Mesothelial cell of epicardium (in vitro differentiated cells): ENCODE measurements around the gene LRP1-AS. TPM values are rescaled to one million over a fixed set of nuclear protein-coding genes. Genes with fewer than 3 reads are reported as not detected.

ENCODE experiments used
- DNase-seq, 2 experiments: peaks; one replicate each; pipeline ENCODE4 v3.0.0; 2021; ENCODE audit warnings: low spot score in 2 of 2; ENCODE audit not compliant: unreplicated experiment in 2 of 2
- H3K27ac Mint-ChIP-seq: 2 replicates; pipeline ENCODE4 v1.8.0; 2021; ENCODE audit warnings: mixed read lengths
- H3K27me3 Mint-ChIP-seq: 2 replicates; pipeline ENCODE4 v1.8.0; 2021; ENCODE audit warnings: low read depth, mixed read lengths
- H3K36me3 Mint-ChIP-seq: 2 replicates; pipeline ENCODE4 v1.8.0; 2021; ENCODE audit warnings: mixed read lengths
- H3K4me1 Mint-ChIP-seq: 2 replicates; pipeline ENCODE4 v1.8.0; 2021; ENCODE audit warnings: mixed read lengths
- H3K4me3 Mint-ChIP-seq: 2 replicates; pipeline ENCODE4 v1.8.0; 2021; ENCODE audit warnings: mild to moderate bottlenecking, moderate library complexity, mixed read lengths
- H3K9me3 Mint-ChIP-seq: 2 replicates; pipeline ENCODE4 v1.8.0; 2021; ENCODE audit warnings: mixed read lengths
- microRNA-seq: library from miRNA; unstranded; fragments of <30 nt; microRNA quantifications from one replicate; pipeline ENCODE4 v1.2.0, GENCODE V29; 2021; ENCODE audit warnings: inconsistent platforms, mixed read lengths
- total RNA-seq: library from RNA; stranded (reverse); gene quantifications from 3 replicates; pipeline ENCODE4 v1.2.1, GENCODE V29; 2021
- TF ChIP-seq, protein P1 (sequence below): fragments of 200-600 bp; sonication (generic); IDR thresholded peaks from one replicate; pipeline ENCODE4 v1.5.0; 2021; ENCODE audit warnings: antibody characterized with exemption; ENCODE audit not compliant: unreplicated experiment

The LRP1-AS gene
- total RNA-seq, 1 donor from 2014 or later = not detected

DNA sequence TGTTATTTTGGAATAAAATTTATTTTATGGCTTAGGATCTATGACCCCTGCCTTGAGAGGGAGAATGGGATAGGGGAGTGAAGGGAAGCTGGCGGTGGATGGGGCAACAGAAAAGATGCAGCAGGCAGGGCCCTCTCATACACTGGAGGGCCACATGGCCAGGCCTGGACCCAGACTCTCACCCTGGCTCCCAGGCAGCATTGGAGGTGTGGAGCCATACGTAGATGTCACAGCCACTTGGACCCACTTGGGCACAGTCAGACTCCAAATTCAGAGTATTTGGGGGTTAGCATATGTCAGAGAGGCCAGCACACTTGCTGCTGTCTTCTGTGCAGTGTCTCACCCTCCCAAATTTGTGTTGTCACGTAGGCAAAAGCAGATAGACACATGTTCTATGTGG is 52.0 kb downstream of the LRP1-AS start:
- peaks cover 57% of the 10 kb centered on the region for H3K4me1 Mint-ChIP-seq
- H3K36me3 Mint-ChIP-seq = peaks cover 34% of the 10 kb centered on the region
- DNase-seq = no peak
- no peaks in the 10 kb centered on the region for H3K9me3 Mint-ChIP-seq
- no peak overlapping the region for H3K4me3 Mint-ChIP-seq
- no peaks in the 10 kb centered on the region for H3K27me3 Mint-ChIP-seq
- TF ChIP-seq, protein P1, sequence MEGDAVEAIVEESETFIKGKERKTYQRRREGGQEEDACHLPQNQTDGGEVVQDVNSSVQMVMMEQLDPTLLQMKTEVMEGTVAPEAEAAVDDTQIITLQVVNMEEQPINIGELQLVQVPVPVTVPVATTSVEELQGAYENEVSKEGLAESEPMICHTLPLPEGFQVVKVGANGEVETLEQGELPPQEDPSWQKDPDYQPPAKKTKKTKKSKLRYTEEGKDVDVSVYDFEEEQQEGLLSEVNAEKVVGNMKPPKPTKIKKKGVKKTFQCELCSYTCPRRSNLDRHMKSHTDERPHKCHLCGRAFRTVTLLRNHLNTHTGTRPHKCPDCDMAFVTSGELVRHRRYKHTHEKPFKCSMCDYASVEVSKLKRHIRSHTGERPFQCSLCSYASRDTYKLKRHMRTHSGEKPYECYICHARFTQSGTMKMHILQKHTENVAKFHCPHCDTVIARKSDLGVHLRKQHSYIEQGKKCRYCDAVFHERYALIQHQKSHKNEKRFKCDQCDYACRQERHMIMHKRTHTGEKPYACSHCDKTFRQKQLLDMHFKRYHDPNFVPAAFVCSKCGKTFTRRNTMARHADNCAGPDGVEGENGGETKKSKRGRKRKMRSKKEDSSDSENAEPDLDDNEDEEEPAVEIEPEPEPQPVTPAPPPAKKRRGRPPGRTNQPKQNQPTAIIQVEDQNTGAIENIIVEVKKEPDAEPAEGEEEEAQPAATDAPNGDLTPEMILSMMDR = no peak
- peak overlapping the region; percentile 95 for H3K27ac Mint-ChIP-seq

Small RNAs within 50 kb of the gene (microRNA-seq; reads per million reads assigned to microRNA genes)
- gene MIR1228 = 18.8 reads per million, percentile 42 among the genes with 10 or more reads in this experiment

Other genes with a start within 250 kb of the LRP1-AS start
- gene SDR9C7, start 213.2 kb downstream of the LRP1-AS start, total RNA-seq = 0.20 to 0.40 TPM (median 0.29 TPM) in 3 replicates
- gene RDH16, start 190.0 kb downstream of the LRP1-AS start, total RNA-seq = 1.00 to 1.3 TPM (median 1.1 TPM) in 3 replicates
- 19.1 to 19.6 TPM (median 19.2 TPM) in 3 replicates for gene ZBTB39, start 141.1 kb downstream of the LRP1-AS start, total RNA-seq
- gene TAC3, start 131.1 kb downstream of the LRP1-AS start, total RNA-seq = 0.31 to 0.47 TPM in 2 of 3 replicates, not detected in the other
- 0.22 to 0.59 TPM (median 0.27 TPM) in 3 replicates for gene MYO1A, start 97.5 kb downstream of the LRP1-AS start, total RNA-seq
- 19.7 to 23.2 TPM (median 21.8 TPM) in 3 replicates for gene NEMP1, start 68.8 kb downstream of the LRP1-AS start, total RNA-seq
- gene NAB2, start 58.5 kb downstream of the LRP1-AS start, total RNA-seq = 52.7 to 53.7 TPM (median 52.9 TPM) in 3 replicates
- gene STAT6, start 36.3 kb downstream of the LRP1-AS start, total RNA-seq = 151 to 167 TPM (median 160 TPM) in 3 replicates
- 229 to 253 TPM (median 243 TPM) in 3 replicates for gene LRP1, start 19.1 kb downstream of the LRP1-AS start, total RNA-seq
- 3.3 to 3.8 TPM (median 3.6 TPM) in 3 replicates for gene NXPH4, start 69.2 kb upstream of the LRP1-AS start, total RNA-seq
- 78.7 to 83.7 TPM (median 78.8 TPM) in 3 replicates for gene SHMT2, start 82.1 kb upstream of the LRP1-AS start, total RNA-seq
- gene STAC3, start 103.6 kb upstream of the LRP1-AS start, total RNA-seq = 9.8 to 11.3 TPM (median 10.6 TPM) in 3 replicates